ENCODE measurements around the gene ADAMTSL3.

Gene ADAMTSL3

GRCh38 chr15:83886321-83886720 is 232.4 kb downstream of the ADAMTSL3 start:
- no peak for DNase-seq (ENCODE audit: low read depth)

- DNase-seq (ENCODE audit: low read depth), result no peak
Observed at GRCh38 chr15:83887404-83887803, 233.5 kb downstream of the ADAMTSL3 start.

GRCh38 chr15:83887961-83888360 is 234.0 kb downstream of the ADAMTSL3 start:
- DNase-seq (ENCODE audit: low read depth), result no peak

GRCh38 chr15:83889995-83890394 is 236.1 kb downstream of the ADAMTSL3 start:
- DNase-seq (ENCODE audit: low read depth), result no peak

GRCh38 chr15:83890587-83890986 is 236.7 kb downstream of the ADAMTSL3 start:
- no peak for DNase-seq (ENCODE audit: low read depth)

GRCh38 chr15:83892498-83892897 is 238.6 kb downstream of the ADAMTSL3 start:
- no peak for DNase-seq (ENCODE audit: low read depth)

GRCh38 chr15:83893308-83893707 is 239.4 kb downstream of the ADAMTSL3 start:
- no peak for DNase-seq (ENCODE audit: low read depth)

- no peak for DNase-seq (ENCODE audit: low read depth)
Observed at GRCh38 chr15:83897037-83897436, 243.1 kb downstream of the ADAMTSL3 start.

GRCh38 chr15:83898361-83898760 is 244.4 kb downstream of the ADAMTSL3 start:
- no peak for DNase-seq (ENCODE audit: low read depth)

- DNase-seq (ENCODE audit: low read depth), result no peak
Observed at GRCh38 chr15:83899670-83900069, 245.7 kb downstream of the ADAMTSL3 start.

GRCh38 chr15:83904107-83905040 is 250.5 kb downstream of the ADAMTSL3 start:
- no peak for DNase-seq (ENCODE audit: low read depth)

- no peak for DNase-seq (ENCODE audit: low read depth)
Observed at GRCh38 chr15:83905556-83906273, 251.8 kb downstream of the ADAMTSL3 start.

GRCh38 chr15:83911345-83911744 is 257.4 kb downstream of the ADAMTSL3 start:
- DNase-seq (ENCODE audit: low read depth), result no peak

- no peak for DNase-seq (ENCODE audit: low read depth)
Observed at GRCh38 chr15:83912343-83912742, 258.4 kb downstream of the ADAMTSL3 start.

GRCh38 chr15:83913034-83913632 is 259.2 kb downstream of the ADAMTSL3 start:
- no peak for DNase-seq (ENCODE audit: low read depth)

- no peak for DNase-seq (ENCODE audit: low read depth)
Observed at GRCh38 chr15:83914906-83915305, 261.0 kb downstream of the ADAMTSL3 start.

GRCh38 chr15:83917432-83917831 is 263.5 kb downstream of the ADAMTSL3 start:
- no peak for DNase-seq (ENCODE audit: low read depth)

- DNase-seq (ENCODE audit: low read depth), result no peak
Observed at GRCh38 chr15:83918011-83918410, 264.1 kb downstream of the ADAMTSL3 start.

- DNase-seq (ENCODE audit: low read depth), result no peak
Observed at GRCh38 chr15:83919319-83919830, 265.5 kb downstream of the ADAMTSL3 start.

GRCh38 chr15:83919978-83920510 is 266.1 kb downstream of the ADAMTSL3 start:
- no peak for DNase-seq (ENCODE audit: low read depth)

GRCh38 chr15:83922649-83923294 is 268.8 kb downstream of the ADAMTSL3 start:
- DNase-seq (ENCODE audit: low read depth), result no peak

- DNase-seq (ENCODE audit: low read depth), result no peak
Observed at GRCh38 chr15:83926116-83926515, 272.2 kb downstream of the ADAMTSL3 start.

Measured in stimulated activated CD8-positive, alpha-beta memory T cell treated with anti-CD3 and anti-CD28 coated beads, Interleukin-12 subunit alpha, Interleukin-12 subunit beta, amount 100 ng/mL, for 4 hours (primary cell).